Breast epithelium (tissue), 4 donors: ENCODE data around the gene CCNG2. TPM values are rescaled to one million over a fixed set of nuclear protein-coding genes. Genes with fewer than 3 reads are reported as not detected.
A peak's percentile ranks its signal among the peaks of the same experiment; 100 is the strongest.

Source experiments
- DNase-seq, 2 donors: peaks; one replicate each; pipeline ENCODE4 v3.0.0-alpha.2; 2019; ENCODE audit warnings: low spot score in 2 of 2
- H3K27ac ChIP-seq, 2 donors: fragments of 200-600 bp; sonication (generic) in 1 of 2; one replicate each; pipeline ENCODE4 v1.5.1; 2016 to 2019; ENCODE audit warnings: mild to moderate bottlenecking in 1 of 2
- H3K27me3 ChIP-seq, 2 donors: fragments of 200-600 bp; sonication (generic) in 1 of 2; one replicate each; pipeline versions ENCODE4 v1.5.1 to v1.6.0; 2017 to 2019; ENCODE audit warnings: control low read depth in 1 of 2, mild to moderate bottlenecking in 1 of 2
- H3K36me3 ChIP-seq: fragments of 200-600 bp; one replicate; pipeline ENCODE4 v1.5.1; 2019
- H3K4me1 ChIP-seq, 2 donors: fragments of 200-600 bp; sonication (generic); one replicate each; pipeline ENCODE4 v1.5.1; 2016 to 2019; ENCODE audit warnings: control low read depth in 1 of 2
- H3K4me3 ChIP-seq, 3 donors: fragments of 200-600 bp; sonication (generic); 1 replicate in 2 of 3; 2 replicates in 1 of 3; pipeline ENCODE4 v1.5.1; 2016 to 2019; ENCODE audit warnings: mild to moderate bottlenecking in 3 of 3, moderate library complexity in 2 of 3
- H3K9me3 ChIP-seq, 2 donors: fragments of 200-600 bp; sonication (generic) in 1 of 2; one replicate each; pipeline ENCODE4 v1.5.1; 2016 to 2019; ENCODE audit warnings: control low read depth in 1 of 2
- CTCF ChIP-seq, 3 donors: fragments of 450-650 bp; IDR thresholded peaks; one replicate each; pipeline ENCODE4 v1.5.1; 2016 to 2017; ENCODE audit warnings: antibody characterized with exemption in 3 of 3, mild to moderate bottlenecking in 3 of 3, moderate library complexity in 3 of 3
- POLR2A ChIP-seq: fragments of 450-650 bp; IDR thresholded peaks from one replicate; pipeline ENCODE4 v1.6.1; 2016; ENCODE audit warnings: antibody characterized with exemption, mild to moderate bottlenecking, moderate library complexity
- POLR2AphosphoS5 ChIP-seq, 3 donors: sonication (generic); formaldehyde crosslinking; IDR thresholded peaks; one replicate each; pipeline ENCODE4 v1.6.1; 2017; ENCODE audit warnings: antibody characterized with exemption in 3 of 3
- intact Hi-C: fragments of 100-400 bp; cut with DNase I; formaldehyde crosslinking; loops from one replicate; pipeline ENCODE4 v1.15.1; 2023; ENCODE audit warnings: low total_unique reads
- total RNA-seq, 3 donors: library from RNA; depleted of rRNA; stranded (reverse); fragments of >200 nt; gene quantifications; one replicate each; pipeline ENCODE4 v1.1.0, GENCODE V29; 2016

The CCNG2 gene
- total RNA-seq, 3 donors from 2014 or later: 74.1 to 111 (median 107) TPM

DNA sequence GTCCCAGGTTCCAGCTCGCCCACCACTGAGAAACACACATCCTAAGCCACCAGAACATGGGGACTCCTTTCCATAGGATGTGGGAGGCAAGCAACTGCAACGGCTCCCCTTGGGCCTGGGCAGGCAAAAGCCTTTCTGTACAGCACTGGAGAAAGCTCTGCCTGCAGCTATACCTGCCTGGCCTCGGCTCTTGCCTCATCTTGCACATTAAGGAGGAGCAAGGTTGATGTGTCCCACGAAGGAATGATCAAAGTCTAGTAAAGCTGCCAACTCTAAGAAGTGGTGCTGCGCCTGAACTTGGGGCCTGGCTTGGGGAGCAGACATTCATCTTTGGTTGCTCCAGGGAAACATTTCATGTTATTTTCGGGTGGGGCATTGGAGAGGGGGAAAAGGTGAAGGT lies 19.6 kb downstream of the CCNG2 start:
- no peak overlapping the region for H3K4me3 ChIP-seq

DNA sequence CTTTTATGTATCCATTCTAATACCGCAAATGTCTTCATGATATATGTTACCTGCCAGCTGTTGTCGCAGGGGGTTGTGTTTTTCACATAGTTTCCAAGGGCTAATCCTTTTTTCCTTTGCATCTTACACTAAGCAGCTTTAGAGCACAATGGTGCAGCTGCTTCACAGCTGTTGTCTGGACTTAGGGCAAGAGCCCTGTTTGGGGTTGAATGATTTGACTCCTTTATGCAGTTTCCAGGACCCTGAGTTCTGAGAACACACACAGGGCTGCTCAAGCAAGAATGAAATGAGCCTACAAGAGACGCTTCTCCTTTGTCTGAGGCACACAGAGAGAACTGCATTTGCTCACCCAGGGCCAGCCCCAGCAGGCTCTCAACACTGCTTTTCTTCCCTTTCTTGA lies 20.2 kb downstream of the CCNG2 start:
- no peaks in the 10 kb centered on the region for H3K9me3 ChIP-seq
- H3K36me3 ChIP-seq: no peaks in the 10 kb centered on the region
- no peak overlapping the region for H3K4me3 ChIP-seq
- H3K27ac ChIP-seq: no peak overlapping the region
- no peaks in the 10 kb centered on the region for H3K4me1 ChIP-seq
- no peak for TF ChIP-seq CTCF (IDR thresholded peaks at IDR 0.05)
- intact Hi-C loops: no loop called here
- no peak for DNase-seq
- no peaks in the 10 kb centered on the region for H3K27me3 ChIP-seq

More for the DNA sequence above, 19.6 kb downstream of the CCNG2 start:
- DNase-seq: peak in 1 of 2 donors; percentile 33
- intact Hi-C loops: no loop called here
- Histone ChIP-seq H3K36me3 (no peaks in the 10 kb centered on the region), H3K27ac (no peak overlapping the region), H3K27me3 (no peaks in the 10 kb centered on the region), H3K9me3 (no peaks in the 10 kb centered on the region), H3K4me1 (no peaks in the 10 kb centered on the region)
- TF ChIP-seq POLR2AphosphoS5 (IDR thresholded peaks at IDR 0.05) (no peak), CTCF (IDR thresholded peaks at IDR 0.05) (no peak), POLR2A (no peak)

DNA sequence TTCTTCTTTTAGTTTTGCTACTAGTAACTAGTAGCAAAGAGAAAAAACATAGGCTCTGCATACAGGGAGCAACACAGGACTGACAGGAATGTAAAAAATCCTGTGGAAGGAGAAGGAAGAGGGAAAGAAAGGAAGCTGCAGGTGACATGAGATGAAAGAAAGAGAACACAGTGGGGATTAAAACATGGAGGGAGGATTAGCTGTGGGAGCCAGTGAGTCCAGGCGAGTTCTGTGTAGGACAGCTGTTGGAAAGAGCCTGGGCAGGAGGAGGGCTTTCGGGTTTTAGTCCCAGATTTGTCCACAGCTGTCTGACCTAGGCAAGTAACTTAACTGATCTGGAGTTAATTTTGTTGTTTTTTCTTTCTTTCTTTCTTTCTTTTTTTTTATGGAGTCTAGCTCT lies 21.6 kb downstream of the CCNG2 start:
- H3K4me1 ChIP-seq: no peaks in the 10 kb centered on the region
- intact Hi-C loops: no loop called here
- H3K27me3 ChIP-seq: no peaks in the 10 kb centered on the region
- no peak overlapping the region for H3K27ac ChIP-seq
- no peak overlapping the region for H3K4me3 ChIP-seq
- DNase-seq: no peak
- no peaks in the 10 kb centered on the region for H3K9me3 ChIP-seq
- TF ChIP-seq CTCF (IDR thresholded peaks at IDR 0.05) (no peak), POLR2AphosphoS5 (IDR thresholded peaks at IDR 0.05) (no peak), POLR2A (no peak)
- H3K36me3 ChIP-seq: no peaks in the 10 kb centered on the region

DNA sequence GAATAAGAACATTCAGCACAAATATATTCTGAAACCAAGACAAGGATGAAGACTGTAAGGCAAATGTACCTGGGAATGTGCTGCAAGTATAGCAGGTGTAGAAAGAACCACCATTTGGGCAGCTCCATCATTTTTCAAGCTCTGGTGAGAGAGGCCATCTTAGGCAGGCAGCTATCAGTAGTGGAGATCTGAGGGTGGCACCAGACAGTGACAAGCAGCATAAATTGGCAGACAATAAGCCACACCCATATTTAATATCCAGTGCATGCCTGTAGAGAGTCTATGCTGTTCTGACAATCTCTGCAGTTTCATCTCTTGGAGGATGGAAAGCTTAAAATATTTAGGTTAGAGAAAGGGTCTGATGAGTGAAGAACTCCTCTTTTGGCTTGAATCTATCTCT lies 22.5 kb downstream of the CCNG2 start:
- TF ChIP-seq POLR2A (no peak), CTCF (IDR thresholded peaks at IDR 0.05) (no peak), POLR2AphosphoS5 (IDR thresholded peaks at IDR 0.05) (no peak)
- Histone ChIP-seq H3K27ac (no peak overlapping the region), H3K4me1 (no peaks in the 10 kb centered on the region), H3K9me3 (no peaks in the 10 kb centered on the region), H3K36me3 (no peaks in the 10 kb centered on the region), H3K27me3 (no peaks in the 10 kb centered on the region), H3K4me3 (no peak overlapping the region)
- intact Hi-C loops: no loop called here
- DNase-seq: no peak

DNA sequence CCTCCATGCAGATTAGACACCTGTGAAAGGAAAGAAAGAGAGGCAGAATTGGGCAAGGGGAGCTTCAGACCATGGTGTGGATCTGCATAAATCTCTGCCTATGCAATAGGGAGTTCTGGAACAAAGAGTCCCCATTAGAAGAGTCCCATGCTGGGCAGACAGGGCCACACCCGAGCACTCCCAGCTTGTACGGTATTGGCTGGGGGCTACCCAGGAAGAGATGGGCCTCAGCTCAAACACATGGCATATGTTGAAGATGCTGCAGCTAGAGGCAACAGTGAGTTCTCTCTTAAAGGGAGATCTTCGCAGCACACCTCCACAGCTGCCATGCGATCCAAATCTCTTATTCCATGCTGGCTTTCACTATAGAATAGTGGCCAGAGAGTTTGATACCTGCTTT lies 24.7 kb downstream of the CCNG2 start:
- no peak for TF ChIP-seq CTCF (IDR thresholded peaks at IDR 0.05)
- Histone ChIP-seq H3K27ac (no peak overlapping the region), H3K27me3 (no peaks in the 10 kb centered on the region), H3K9me3 (no peaks in the 10 kb centered on the region), H3K36me3 (no peaks in the 10 kb centered on the region), H3K4me3 (no peak overlapping the region), H3K4me1 (no peaks in the 10 kb centered on the region)
- intact Hi-C loops: no loop called here
- no peak for DNase-seq
